Measurements from ENCODE around the gene MLPH.

The MLPH gene

GRCh38 chr2:237486819-237487448 is at the start of gene MLPH:
MLPH (plus strand) TSS chr2:237487251; CDS start chr2:237493427, 6,176 bp downstream.
- no peak for DNase-seq

- DNase-seq, result no peak
Observed at GRCh38 chr2:237437566-237437965, 49.5 kb upstream of the MLPH start.

GRCh38 chr2:237438080-237438940 is 48.7 kb upstream of the MLPH start:
- DNase-seq, result peak; percentile 26

- DNase-seq, result peak; percentile 94
Observed at GRCh38 chr2:237440819-237441281, 46.2 kb upstream of the MLPH start.

GRCh38 chr2:237441605-237442274 is 45.3 kb upstream of the MLPH start:
- peak; percentile 79 for DNase-seq

- no peak for DNase-seq
Observed at GRCh38 chr2:237444071-237444470, 43.0 kb upstream of the MLPH start.

GRCh38 chr2:237445611-237446337 is 41.3 kb upstream of the MLPH start:
- DNase-seq, result no peak

- no peak for DNase-seq
Observed at GRCh38 chr2:237446338-237446665, 40.7 kb upstream of the MLPH start.

- DNase-seq, result no peak
Observed at GRCh38 chr2:237447496-237447895, 39.6 kb upstream of the MLPH start.

- no peak for DNase-seq
Observed at GRCh38 chr2:237448171-237448570, 38.9 kb upstream of the MLPH start.

GRCh38 chr2:237448626-237449025 is 38.4 kb upstream of the MLPH start:
- no peak for DNase-seq

GRCh38 chr2:237449193-237449881 is 37.7 kb upstream of the MLPH start:
- no peak for DNase-seq

GRCh38 chr2:237450108-237450507 is 36.9 kb upstream of the MLPH start:
- no peak for DNase-seq

- DNase-seq, result no peak
Observed at GRCh38 chr2:237450583-237450982, 36.5 kb upstream of the MLPH start.

- DNase-seq, result no peak
Observed at GRCh38 chr2:237451643-237452469, 35.2 kb upstream of the MLPH start.

- no peak for DNase-seq
Observed at GRCh38 chr2:237452861-237453260, 34.2 kb upstream of the MLPH start.

- no peak for DNase-seq
Observed at GRCh38 chr2:237453671-237454070, 33.4 kb upstream of the MLPH start.

GRCh38 chr2:237455764-237456163 is 31.3 kb upstream of the MLPH start:
- no peak for DNase-seq

GRCh38 chr2:237456200-237456843 is 30.7 kb upstream of the MLPH start:
- DNase-seq, result no peak

- DNase-seq, result no peak
Observed at GRCh38 chr2:237457388-237457941, 29.6 kb upstream of the MLPH start.

GRCh38 chr2:237458519-237458918 is 28.5 kb upstream of the MLPH start:
- DNase-seq, result peak; percentile 26
